ENCODE measurements around the gene HMX1. TPM values are rescaled to one million over a fixed set of nuclear protein-coding genes. Genes with fewer than 3 reads are reported as not detected.

Gene HMX1
- total and polyA plus RNA-seq, 2 donors (not counting 1 experiment from before 2014, with no cell fraction given): not detected

DNA sequence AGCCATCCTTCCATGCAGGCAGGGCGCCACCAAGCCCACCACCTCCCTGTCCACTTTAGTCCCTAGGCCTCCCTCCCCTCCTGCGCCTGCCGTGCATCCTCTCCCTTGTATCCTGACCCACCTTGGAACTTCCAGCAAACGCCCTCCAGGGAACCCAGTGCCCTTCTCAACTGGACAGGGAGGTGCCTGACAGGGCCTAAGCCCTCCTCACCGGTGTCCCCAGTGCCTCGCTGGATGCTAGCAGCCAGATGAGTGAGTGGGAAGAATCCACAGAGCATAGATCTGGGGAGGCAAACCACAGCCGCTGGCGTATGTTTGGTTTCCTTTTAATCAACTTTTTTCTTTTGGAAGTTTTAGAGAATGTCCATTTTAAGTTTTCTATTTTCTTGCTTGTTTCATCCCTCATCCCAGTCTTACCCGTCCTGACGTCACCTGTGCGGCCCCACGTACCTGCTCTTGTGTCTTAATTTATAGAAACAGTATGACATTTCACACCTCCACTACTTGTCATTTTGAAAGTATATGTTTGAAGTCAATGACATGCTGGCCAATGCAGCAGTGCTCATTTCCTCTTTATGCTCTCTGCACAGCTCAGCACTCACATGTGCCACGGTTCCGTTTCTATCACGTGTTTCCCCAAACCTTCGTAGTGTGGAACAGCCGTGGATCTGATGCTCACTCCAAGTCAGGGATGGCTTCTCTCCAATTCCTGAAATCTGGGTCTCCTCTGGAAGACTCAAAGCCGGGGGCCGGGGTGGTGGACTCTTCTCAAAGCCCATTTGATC, 3.4 kb upstream of the HMX1 start:
- no peak overlapping the region for H3K4me2 ChIP-seq (replicated peaks; ENCODE audit: low read depth, low read length, poor library complexity, severe bottlenecking)
- no peaks in the 10 kb centered on the region for H3K36me3 ChIP-seq (replicated peaks in 1 of 2; ENCODE audit: control extremely low read depth in 1 of 2, control insufficient read depth in 1 of 2, extremely low read depth in 1 of 2, insufficient read depth in 2 of 2, low read length in 1 of 2)
- ChIA-PET POLR2A (no interaction called here), CTCF (no interaction called here)
- no peak overlapping the region for H3K4me3 ChIP-seq (ENCODE audit: control extremely low read depth in 1 of 5, extremely low read depth in 1 of 5, insufficient read depth in 1 of 5, low read depth in 2 of 5, low read length in 4 of 5)
- no peaks in the 10 kb centered on the region for H3K79me2 ChIP-seq (ENCODE audit: control insufficient read depth, insufficient read depth, low read length)
- Mint-ChIP-seq H3K9me3 (ENCODE audit: insufficient read depth) (no peaks in the 10 kb centered on the region), H3K4me3 (no peak overlapping the region), H3K27me3 (peaks cover 50% of the 10 kb centered on the region), H3K4me1 (no peaks in the 10 kb centered on the region), H3K27ac (no peak overlapping the region)
- peaks cover 0 to 47% (median 0%) of the 10 kb centered on the region in 3 donors for H3K9me3 ChIP-seq (ENCODE audit: control extremely low read depth in 1 of 3, control insufficient read depth in 2 of 3, insufficient read depth in 1 of 3, low read length in 2 of 3)
- no peaks in the 10 kb centered on the region for H3K4me1 ChIP-seq (ENCODE audit: control insufficient read depth in 2 of 2, insufficient read depth in 2 of 2, low read length in 2 of 2)
- H3K27me3 ChIP-seq (replicated peaks in 1 of 4; ENCODE audit: control extremely low read depth in 1 of 4, control insufficient read depth in 3 of 4, insufficient read depth in 4 of 4, low read length in 3 of 4): peaks cover 0 to 51% (median 9%) of the 10 kb centered on the region in 4 experiments
- H4K20me1 ChIP-seq (ENCODE audit: control insufficient read depth, insufficient read depth, low read length, poor library complexity, severe bottlenecking): no peaks in the 10 kb centered on the region
- H3K9ac ChIP-seq (ENCODE audit: low read length): no peak overlapping the region
- WGBS (ENCODE audit: insufficient coverage): 19% methylated on average over 13 of the region's 19 CpGs
- intact Hi-C loops (cut with micrococcal nuclease): no loop called here
- TF ChIP-seq, protein P1, sequence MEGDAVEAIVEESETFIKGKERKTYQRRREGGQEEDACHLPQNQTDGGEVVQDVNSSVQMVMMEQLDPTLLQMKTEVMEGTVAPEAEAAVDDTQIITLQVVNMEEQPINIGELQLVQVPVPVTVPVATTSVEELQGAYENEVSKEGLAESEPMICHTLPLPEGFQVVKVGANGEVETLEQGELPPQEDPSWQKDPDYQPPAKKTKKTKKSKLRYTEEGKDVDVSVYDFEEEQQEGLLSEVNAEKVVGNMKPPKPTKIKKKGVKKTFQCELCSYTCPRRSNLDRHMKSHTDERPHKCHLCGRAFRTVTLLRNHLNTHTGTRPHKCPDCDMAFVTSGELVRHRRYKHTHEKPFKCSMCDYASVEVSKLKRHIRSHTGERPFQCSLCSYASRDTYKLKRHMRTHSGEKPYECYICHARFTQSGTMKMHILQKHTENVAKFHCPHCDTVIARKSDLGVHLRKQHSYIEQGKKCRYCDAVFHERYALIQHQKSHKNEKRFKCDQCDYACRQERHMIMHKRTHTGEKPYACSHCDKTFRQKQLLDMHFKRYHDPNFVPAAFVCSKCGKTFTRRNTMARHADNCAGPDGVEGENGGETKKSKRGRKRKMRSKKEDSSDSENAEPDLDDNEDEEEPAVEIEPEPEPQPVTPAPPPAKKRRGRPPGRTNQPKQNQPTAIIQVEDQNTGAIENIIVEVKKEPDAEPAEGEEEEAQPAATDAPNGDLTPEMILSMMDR (IDR thresholded peaks at IDR 0.05): no peak
- no peak for TF ChIP-seq EZH2 (IDR thresholded peaks at IDR 0.05; ENCODE audit: borderline replicate concordance, insufficient read depth, low read depth, low read length, poor library complexity, severe bottlenecking)
- ATAC-seq (ENCODE audit: low read depth) (no peak), DNase-seq (no peak)
- H3K27ac ChIP-seq (ENCODE audit: low read length in 2 of 2): no peak overlapping the region
- H2AFZ ChIP-seq (ENCODE audit: insufficient read depth, low read depth, low read length, poor library complexity, severe bottlenecking): no peak overlapping the region

Data from B cell (primary cell).